ENCODE results near the gene NUMA1.

DNA sequence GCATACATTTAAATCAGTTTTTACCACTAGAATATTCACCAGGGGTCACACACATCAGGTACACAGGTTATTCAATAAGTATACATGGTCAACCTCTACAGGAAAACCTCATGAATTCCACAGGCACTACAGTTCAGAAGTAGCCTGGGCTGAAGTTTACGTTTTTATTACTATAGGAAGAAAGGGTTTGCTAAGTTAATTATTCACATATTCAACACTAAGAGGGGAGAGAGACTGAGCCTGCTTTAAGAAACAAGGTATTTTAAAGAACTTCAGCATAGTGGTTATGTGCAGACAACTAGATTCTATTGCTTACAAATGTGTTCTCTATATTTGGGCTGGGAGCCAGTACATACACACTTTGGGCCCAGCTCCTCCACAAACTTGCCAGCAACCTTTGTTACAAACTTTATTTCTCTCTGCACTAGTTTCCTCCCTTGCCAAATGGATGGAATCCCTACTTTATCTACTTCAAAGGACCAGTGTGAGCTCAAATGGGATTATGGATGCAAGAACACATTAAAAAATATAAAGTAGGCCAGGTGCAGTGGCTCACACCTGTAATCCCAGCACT, 49.8 kb downstream of the NUMA1 start:
- TF ChIP-seq, protein P1, sequence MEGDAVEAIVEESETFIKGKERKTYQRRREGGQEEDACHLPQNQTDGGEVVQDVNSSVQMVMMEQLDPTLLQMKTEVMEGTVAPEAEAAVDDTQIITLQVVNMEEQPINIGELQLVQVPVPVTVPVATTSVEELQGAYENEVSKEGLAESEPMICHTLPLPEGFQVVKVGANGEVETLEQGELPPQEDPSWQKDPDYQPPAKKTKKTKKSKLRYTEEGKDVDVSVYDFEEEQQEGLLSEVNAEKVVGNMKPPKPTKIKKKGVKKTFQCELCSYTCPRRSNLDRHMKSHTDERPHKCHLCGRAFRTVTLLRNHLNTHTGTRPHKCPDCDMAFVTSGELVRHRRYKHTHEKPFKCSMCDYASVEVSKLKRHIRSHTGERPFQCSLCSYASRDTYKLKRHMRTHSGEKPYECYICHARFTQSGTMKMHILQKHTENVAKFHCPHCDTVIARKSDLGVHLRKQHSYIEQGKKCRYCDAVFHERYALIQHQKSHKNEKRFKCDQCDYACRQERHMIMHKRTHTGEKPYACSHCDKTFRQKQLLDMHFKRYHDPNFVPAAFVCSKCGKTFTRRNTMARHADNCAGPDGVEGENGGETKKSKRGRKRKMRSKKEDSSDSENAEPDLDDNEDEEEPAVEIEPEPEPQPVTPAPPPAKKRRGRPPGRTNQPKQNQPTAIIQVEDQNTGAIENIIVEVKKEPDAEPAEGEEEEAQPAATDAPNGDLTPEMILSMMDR (conservative IDR thresholded peaks at IDR 0.05; ENCODE audit: low read length) = no peak
- no peak for TF ChIP-seq EZH2phosphoT487 (IDR thresholded peaks at IDR 0.05; ENCODE audit: borderline replicate concordance)

Measured in Loucy (cell line).